ENCODE measurements around the gene ADRA2C. TPM values are rescaled to one million over a fixed set of nuclear protein-coding genes. Genes with fewer than 3 reads are reported as not detected.

ADRA2C gene
- total RNA-seq, 1 experiment from 2014 or later = 7.9 TPM

Other genes with a start within 250 kb of the ADRA2C start
- 105 and 131 TPM in 2 replicates for gene LRPAP1, start 234.0 kb upstream of the ADRA2C start, total RNA-seq (2014; rRNA removed; shearing (Covaris generic))

Measured in G401 (cell line).